Cardiac muscle cell (in vitro differentiated cells and primary cell): ENCODE results near the gene BCAS3. TPM values are rescaled to one million over a fixed set of nuclear protein-coding genes. Genes with fewer than 3 reads are reported as not detected.
"Not testable (repeated sequence)": the region's sequence is repeated elsewhere in the genome, so short reads cannot be mapped to it uniquely, and the experiment has no call there.

Experiments used
- DNase-seq, 2 donors: peaks; one replicate each; pipeline versions ENCODE4 v3.0.0 to v3.0.0-alpha.2; 2010 to 2017; ENCODE audit warnings: low read depth in 1 of 2, low spot score in 1 of 2
- H3K27ac ChIP-seq: fragments of 200-600 bp; sonication (generic); 2 replicates; pipeline ENCODE4 v1.5.1; 2016
- H3K27me3 ChIP-seq: fragments of 200-600 bp; sonication (generic); 2 replicates; pipeline ENCODE4 v1.6.0; 2016; ENCODE audit warnings: control low read depth
- H3K36me3 ChIP-seq: fragments of 200-600 bp; sonication (generic); 2 replicates; pipeline ENCODE4 v1.5.1; 2016; ENCODE audit warnings: control low read depth
- H3K4me1 ChIP-seq: fragments of 200-600 bp; sonication (generic); 2 replicates; pipeline ENCODE4 v1.8.1; 2017; ENCODE audit warnings: low read depth, mild to moderate bottlenecking, mixed run types
- H3K4me3 ChIP-seq: fragments of 200-600 bp; sonication (generic); 2 replicates; pipeline ENCODE4 v1.5.1; 2016; ENCODE audit warnings: mild to moderate bottlenecking
- H3K9me3 ChIP-seq: fragments of 200-600 bp; sonication (generic); 2 replicates; pipeline ENCODE4 v1.5.1; 2017; ENCODE audit warnings: low read depth, mild to moderate bottlenecking, control low read depth
- CTCF ChIP-seq: IDR thresholded peaks from 2 replicates; pipeline ENCODE4 v1.5.1; 2012; ENCODE audit warnings: low read depth, mild to moderate bottlenecking, low read length
- polyA plus RNA-seq: library from polyadenylated mRNA; unstranded; fragments of >200 nt; fragmentation: Nextera tagmentation; extraction: Ambion mirVana; gene quantifications from 2 replicates; pipeline ENCODE4 v1.2.1, GENCODE V29; 2016
- total RNA-seq: library from RNA; depleted of rRNA; stranded (reverse); fragments of >200 nt; gene quantifications from 2 replicates; pipeline ENCODE4 v1.2.3, GENCODE V29; 2016

The BCAS3 gene
- total and polyA plus RNA-seq, 2 experiments from 2014 or later: 36.5 to 39.6 TPM

GRCh38 chr17:60969500-60970037 lies 291.9 kb downstream of the BCAS3 start:
- TF ChIP-seq CTCF: no peak
- Histone ChIP-seq H3K27ac (no peak overlapping the region), H3K4me1 (no peaks in the 10 kb centered on the region), H3K27me3 (no peaks in the 10 kb centered on the region), H3K9me3 (no peaks in the 10 kb centered on the region), H3K4me3 (no peak overlapping the region), H3K36me3 (no peaks in the 10 kb centered on the region)
- DNase-seq: no peak

- Histone ChIP-seq H3K9me3 (no peaks in the 10 kb centered on the region), H3K4me1 (peaks cover 3% of the 10 kb centered on the region), H3K36me3 (no peaks in the 10 kb centered on the region), H3K4me3 (no peak overlapping the region), H3K27me3 (no peaks in the 10 kb centered on the region), H3K27ac (no peak overlapping the region)
- TF ChIP-seq CTCF: no peak
- no peak for DNase-seq
These were observed 293.1 kb downstream of the BCAS3 start for GRCh38 chr17:60970741-60971140.

GRCh38 chr17:60971515-60972369 lies 294.1 kb downstream of the BCAS3 start:
- peak; percentile 61 for TF ChIP-seq CTCF
- Histone ChIP-seq H3K4me3 (no peak overlapping the region), H3K36me3 (no peaks in the 10 kb centered on the region), H3K27ac (peak overlapping the region; percentile 12), H3K9me3 (no peaks in the 10 kb centered on the region), H3K4me1 (peaks cover 3% of the 10 kb centered on the region), H3K27me3 (no peaks in the 10 kb centered on the region)
- DNase-seq: peak; percentile 64 to 72

- H3K4me1 ChIP-seq, H3K9me3 ChIP-seq, DNase-seq, H3K27ac ChIP-seq, H3K36me3 ChIP-seq, H3K4me3 ChIP-seq, H3K27me3 ChIP-seq: not testable (repeated sequence)
These were observed 299.2 kb downstream of the BCAS3 start for GRCh38 chr17:60976861-60977260.

- H3K4me3 ChIP-seq: no peak overlapping the region
- H3K27ac ChIP-seq: no peak overlapping the region
- H3K27me3 ChIP-seq: no peaks in the 10 kb centered on the region
- no peaks in the 10 kb centered on the region for H3K9me3 ChIP-seq
- no peaks in the 10 kb centered on the region for H3K36me3 ChIP-seq
- TF ChIP-seq CTCF: no peak
- no peaks in the 10 kb centered on the region for H3K4me1 ChIP-seq
- DNase-seq: no peak
These were observed 311.7 kb downstream of the BCAS3 start for GRCh38 chr17:60989379-60989778.

GRCh38 chr17:60989846-60990245 lies 312.2 kb downstream of the BCAS3 start:
- Histone ChIP-seq H3K9me3 (no peaks in the 10 kb centered on the region), H3K27ac (no peak overlapping the region), H3K4me3 (no peak overlapping the region), H3K27me3 (no peaks in the 10 kb centered on the region), H3K36me3 (no peaks in the 10 kb centered on the region), H3K4me1 (no peaks in the 10 kb centered on the region)
- no peak for DNase-seq
- TF ChIP-seq CTCF: no peak
